OCI-LY7 (cell line): ENCODE results near the gene CADM2.

Experiments
- EZH2phosphoT487 ChIP-seq: fragments of 200-600 bp; sonication (generic); IDR thresholded peaks from 2 replicates; pipeline ENCODE4 v1.6.1; 2018; ENCODE audit warnings: low read depth, borderline replicate concordance, mild to moderate bottlenecking, mixed run types, antibody characterized with exemption, low read length, moderate library complexity, mixed read lengths
- TF ChIP-seq, protein P1 (sequence below): fragments of 200-600 bp; sonication (generic); conservative IDR thresholded peaks from 2 replicates; pipeline ENCODE4 v1.5.1; 2014; ENCODE audit warnings: mild to moderate bottlenecking, antibody characterized with exemption, low read length, moderate library complexity, mixed read lengths

DNA sequence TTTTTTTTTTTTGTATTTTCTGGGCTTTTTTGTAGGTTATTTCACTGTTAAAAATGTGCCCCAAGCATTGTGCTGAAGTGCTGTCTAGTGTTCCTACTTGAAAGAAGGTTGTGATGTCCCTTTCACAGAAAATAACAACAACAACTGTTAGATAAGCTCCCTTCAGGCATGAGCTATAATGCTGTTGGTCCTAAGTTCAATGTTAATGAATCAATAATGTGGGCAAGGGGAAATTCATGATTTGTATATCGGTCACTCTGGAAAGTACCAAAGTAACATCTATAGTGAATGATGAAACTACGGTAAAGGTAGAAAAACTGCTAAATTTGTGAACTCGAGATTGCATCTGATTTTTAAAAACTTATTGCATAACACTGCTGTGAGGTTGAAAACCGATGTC, 539.4 kb downstream of the CADM2 start:
- TF ChIP-seq, protein P1, sequence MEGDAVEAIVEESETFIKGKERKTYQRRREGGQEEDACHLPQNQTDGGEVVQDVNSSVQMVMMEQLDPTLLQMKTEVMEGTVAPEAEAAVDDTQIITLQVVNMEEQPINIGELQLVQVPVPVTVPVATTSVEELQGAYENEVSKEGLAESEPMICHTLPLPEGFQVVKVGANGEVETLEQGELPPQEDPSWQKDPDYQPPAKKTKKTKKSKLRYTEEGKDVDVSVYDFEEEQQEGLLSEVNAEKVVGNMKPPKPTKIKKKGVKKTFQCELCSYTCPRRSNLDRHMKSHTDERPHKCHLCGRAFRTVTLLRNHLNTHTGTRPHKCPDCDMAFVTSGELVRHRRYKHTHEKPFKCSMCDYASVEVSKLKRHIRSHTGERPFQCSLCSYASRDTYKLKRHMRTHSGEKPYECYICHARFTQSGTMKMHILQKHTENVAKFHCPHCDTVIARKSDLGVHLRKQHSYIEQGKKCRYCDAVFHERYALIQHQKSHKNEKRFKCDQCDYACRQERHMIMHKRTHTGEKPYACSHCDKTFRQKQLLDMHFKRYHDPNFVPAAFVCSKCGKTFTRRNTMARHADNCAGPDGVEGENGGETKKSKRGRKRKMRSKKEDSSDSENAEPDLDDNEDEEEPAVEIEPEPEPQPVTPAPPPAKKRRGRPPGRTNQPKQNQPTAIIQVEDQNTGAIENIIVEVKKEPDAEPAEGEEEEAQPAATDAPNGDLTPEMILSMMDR = no peak
- no peak for TF ChIP-seq EZH2phosphoT487
